ENCODE measurements around the gene GRHL3.

The GRHL3 gene

DNA sequence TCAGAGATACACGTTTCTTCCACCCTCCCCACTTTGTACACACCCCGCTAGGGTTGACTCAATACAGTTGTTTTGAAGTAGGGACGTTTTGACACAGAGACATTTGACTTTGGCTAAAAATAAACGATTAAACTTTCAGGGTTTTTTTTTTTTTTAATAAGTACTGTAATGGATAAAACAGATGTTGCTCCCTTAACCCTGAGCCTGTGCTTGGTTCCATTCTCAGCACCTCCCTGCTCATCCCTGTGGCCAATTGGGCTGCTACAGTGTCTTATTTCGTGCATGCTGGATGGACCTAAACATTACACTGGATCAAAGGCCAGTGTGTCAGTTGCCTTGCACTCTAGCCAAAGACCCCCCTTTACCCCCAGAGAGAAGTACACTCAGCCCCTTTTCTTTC, 16.9 kb downstream of the GRHL3 start:
- Histone ChIP-seq H3K36me3 (ENCODE audit: control insufficient read depth, low read depth, low read length) (no peaks in the 10 kb centered on the region), H3K27ac (ENCODE audit: low read length) (no peak overlapping the region), H3K9me3 (ENCODE audit: control insufficient read depth, low read depth, low read length) (no peaks in the 10 kb centered on the region), H3K4me3 (ENCODE audit: low read length) (no peak overlapping the region), H3K27me3 (ENCODE audit: control insufficient read depth, insufficient read depth, low read length) (no peaks in the 10 kb centered on the region), H3K9ac (ENCODE audit: low read length) (no peak overlapping the region), H3K4me1 (ENCODE audit: control insufficient read depth, low read depth, low read length) (peaks cover 14% of the 10 kb centered on the region)

DNA sequence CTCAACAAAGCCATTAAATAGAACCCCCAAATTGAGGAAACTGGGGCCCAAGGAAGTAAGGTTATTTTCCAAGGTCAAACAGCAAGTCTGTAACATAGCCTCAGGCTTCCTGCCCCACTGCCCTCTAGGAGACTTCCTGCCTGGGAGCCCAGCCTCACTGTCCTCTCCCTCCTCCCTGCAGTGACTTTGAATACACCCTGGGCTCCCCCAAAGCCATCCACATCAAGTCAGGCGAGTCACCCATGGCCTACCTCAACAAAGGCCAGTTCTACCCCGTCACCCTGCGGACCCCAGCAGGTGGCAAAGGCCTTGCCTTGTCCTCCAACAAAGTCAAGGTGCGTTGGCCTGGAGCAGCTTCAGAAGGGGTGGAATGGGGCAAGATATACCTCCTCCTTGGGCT, 18.3 kb downstream of the GRHL3 start:
- Histone ChIP-seq H3K9ac (ENCODE audit: low read length) (no peak overlapping the region), H3K27me3 (ENCODE audit: control insufficient read depth, insufficient read depth, low read length) (no peaks in the 10 kb centered on the region), H3K27ac (ENCODE audit: low read length) (no peak overlapping the region), H3K4me1 (ENCODE audit: control insufficient read depth, low read depth, low read length) (peaks cover 19% of the 10 kb centered on the region), H3K36me3 (ENCODE audit: control insufficient read depth, low read depth, low read length) (no peaks in the 10 kb centered on the region), H3K9me3 (ENCODE audit: control insufficient read depth, low read depth, low read length) (no peaks in the 10 kb centered on the region), H3K4me3 (ENCODE audit: low read length) (no peak overlapping the region)

- no peak overlapping the region for H3K4me3 ChIP-seq (ENCODE audit: low read length)
- H3K36me3 ChIP-seq (ENCODE audit: control insufficient read depth, low read depth, low read length), result no peaks in the 10 kb centered on the region
- H3K27ac ChIP-seq (ENCODE audit: low read length), result no peak overlapping the region
- peaks cover 19% of the 10 kb centered on the region for H3K4me1 ChIP-seq (ENCODE audit: control insufficient read depth, low read depth, low read length)
- no peaks in the 10 kb centered on the region for H3K27me3 ChIP-seq (ENCODE audit: control insufficient read depth, insufficient read depth, low read length)
- H3K9ac ChIP-seq (ENCODE audit: low read length), result no peak overlapping the region
- no peaks in the 10 kb centered on the region for H3K9me3 ChIP-seq (ENCODE audit: control insufficient read depth, low read depth, low read length)
Measured at GRCh38 chr1:24338447-24338846, 19.3 kb downstream of the GRHL3 start.

GRCh38 chr1:24339996-24340395, 20.8 kb downstream of the GRHL3 start:
- H3K27ac ChIP-seq (ENCODE audit: low read length), result no peak overlapping the region
- H3K4me1 ChIP-seq (ENCODE audit: control insufficient read depth, low read depth, low read length), result peaks cover 19% of the 10 kb centered on the region
- no peaks in the 10 kb centered on the region for H3K27me3 ChIP-seq (ENCODE audit: control insufficient read depth, insufficient read depth, low read length)
- H3K9ac ChIP-seq (ENCODE audit: low read length), result no peak overlapping the region
- no peaks in the 10 kb centered on the region for H3K9me3 ChIP-seq (ENCODE audit: control insufficient read depth, low read depth, low read length)
- no peak overlapping the region for H3K4me3 ChIP-seq (ENCODE audit: low read length)
- no peaks in the 10 kb centered on the region for H3K36me3 ChIP-seq (ENCODE audit: control insufficient read depth, low read depth, low read length)

- Histone ChIP-seq H3K36me3 (ENCODE audit: control insufficient read depth, low read depth, low read length) (no peaks in the 10 kb centered on the region), H3K9ac (ENCODE audit: low read length) (no peak overlapping the region), H3K4me3 (ENCODE audit: low read length) (no peak overlapping the region), H3K9me3 (ENCODE audit: control insufficient read depth, low read depth, low read length) (no peaks in the 10 kb centered on the region), H3K27ac (ENCODE audit: low read length) (no peak overlapping the region), H3K27me3 (ENCODE audit: control insufficient read depth, insufficient read depth, low read length) (no peaks in the 10 kb centered on the region), H3K4me1 (ENCODE audit: control insufficient read depth, low read depth, low read length) (peaks cover 19% of the 10 kb centered on the region)
Measured at GRCh38 chr1:24340770-24341169, 21.6 kb downstream of the GRHL3 start.

DNA sequence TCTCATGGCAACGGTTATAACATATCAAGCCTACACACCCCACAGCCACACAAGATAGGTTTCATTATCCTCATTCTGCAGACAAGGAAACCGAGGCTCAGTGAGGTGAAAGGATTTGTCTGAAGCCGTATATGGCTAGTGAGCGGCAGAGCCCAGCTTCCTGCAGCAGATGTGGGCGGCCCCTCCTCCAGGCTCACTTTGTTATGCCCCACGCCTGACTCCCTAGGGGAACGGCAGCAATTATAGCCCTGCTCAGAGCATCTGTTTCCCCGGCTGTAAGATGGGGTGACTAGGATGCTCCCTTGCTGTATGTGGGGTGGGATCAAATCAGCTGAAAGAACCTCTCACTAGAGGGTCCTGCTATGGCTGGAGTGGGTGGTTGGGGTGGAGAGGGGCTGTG, 22.1 kb downstream of the GRHL3 start:
- H3K4me1 ChIP-seq (ENCODE audit: control insufficient read depth, low read depth, low read length), result peaks cover 19% of the 10 kb centered on the region
- H3K36me3 ChIP-seq (ENCODE audit: control insufficient read depth, low read depth, low read length), result no peaks in the 10 kb centered on the region
- H3K9ac ChIP-seq (ENCODE audit: low read length), result no peak overlapping the region
- H3K27ac ChIP-seq (ENCODE audit: low read length), result no peak overlapping the region
- H3K9me3 ChIP-seq (ENCODE audit: control insufficient read depth, low read depth, low read length), result no peaks in the 10 kb centered on the region
- no peak overlapping the region for H3K4me3 ChIP-seq (ENCODE audit: low read length)
- H3K27me3 ChIP-seq (ENCODE audit: control insufficient read depth, insufficient read depth, low read length), result no peaks in the 10 kb centered on the region

GRCh38 chr1:24343412-24344089, 24.4 kb downstream of the GRHL3 start:
- H3K27me3 ChIP-seq (ENCODE audit: control insufficient read depth, insufficient read depth, low read length), result no peaks in the 10 kb centered on the region
- no peaks in the 10 kb centered on the region for H3K9me3 ChIP-seq (ENCODE audit: control insufficient read depth, low read depth, low read length)
- H3K9ac ChIP-seq (ENCODE audit: low read length), result no peak overlapping the region
- H3K36me3 ChIP-seq (ENCODE audit: control insufficient read depth, low read depth, low read length), result no peaks in the 10 kb centered on the region
- H3K4me3 ChIP-seq (ENCODE audit: low read length), result no peak overlapping the region
- H3K4me1 ChIP-seq (ENCODE audit: control insufficient read depth, low read depth, low read length), result peaks cover 12% of the 10 kb centered on the region
- H3K27ac ChIP-seq (ENCODE audit: low read length), result no peak overlapping the region

- H3K27ac ChIP-seq (ENCODE audit: low read length), result no peak overlapping the region
- no peaks in the 10 kb centered on the region for H3K36me3 ChIP-seq (ENCODE audit: control insufficient read depth, low read depth, low read length)
- H3K4me3 ChIP-seq (ENCODE audit: low read length), result no peak overlapping the region
- peaks cover 12% of the 10 kb centered on the region for H3K4me1 ChIP-seq (ENCODE audit: control insufficient read depth, low read depth, low read length)
- no peak overlapping the region for H3K9ac ChIP-seq (ENCODE audit: low read length)
- H3K9me3 ChIP-seq (ENCODE audit: control insufficient read depth, low read depth, low read length), result no peaks in the 10 kb centered on the region
- no peaks in the 10 kb centered on the region for H3K27me3 ChIP-seq (ENCODE audit: control insufficient read depth, insufficient read depth, low read length)
Measured at GRCh38 chr1:24344090-24344742, 25.1 kb downstream of the GRHL3 start.

GRCh38 chr1:24345334-24345733, 26.2 kb downstream of the GRHL3 start:
- Histone ChIP-seq H3K9me3 (ENCODE audit: control insufficient read depth, low read depth, low read length) (no peaks in the 10 kb centered on the region), H3K4me3 (ENCODE audit: low read length) (no peak overlapping the region), H3K27ac (ENCODE audit: low read length) (no peak overlapping the region), H3K9ac (ENCODE audit: low read length) (no peak overlapping the region), H3K36me3 (ENCODE audit: control insufficient read depth, low read depth, low read length) (no peaks in the 10 kb centered on the region), H3K4me1 (ENCODE audit: control insufficient read depth, low read depth, low read length) (peaks cover 11% of the 10 kb centered on the region), H3K27me3 (ENCODE audit: control insufficient read depth, insufficient read depth, low read length) (no peaks in the 10 kb centered on the region)

GRCh38 chr1:24347159-24347934, 28.2 kb downstream of the GRHL3 start:
- Histone ChIP-seq H3K27ac (ENCODE audit: low read length) (no peak overlapping the region), H3K4me3 (ENCODE audit: low read length) (no peak overlapping the region), H3K9ac (ENCODE audit: low read length) (no peak overlapping the region), H3K9me3 (ENCODE audit: control insufficient read depth, low read depth, low read length) (no peaks in the 10 kb centered on the region), H3K27me3 (ENCODE audit: control insufficient read depth, insufficient read depth, low read length) (no peaks in the 10 kb centered on the region), H3K36me3 (ENCODE audit: control insufficient read depth, low read depth, low read length) (no peaks in the 10 kb centered on the region), H3K4me1 (ENCODE audit: control insufficient read depth, low read depth, low read length) (no peaks in the 10 kb centered on the region)

DNA sequence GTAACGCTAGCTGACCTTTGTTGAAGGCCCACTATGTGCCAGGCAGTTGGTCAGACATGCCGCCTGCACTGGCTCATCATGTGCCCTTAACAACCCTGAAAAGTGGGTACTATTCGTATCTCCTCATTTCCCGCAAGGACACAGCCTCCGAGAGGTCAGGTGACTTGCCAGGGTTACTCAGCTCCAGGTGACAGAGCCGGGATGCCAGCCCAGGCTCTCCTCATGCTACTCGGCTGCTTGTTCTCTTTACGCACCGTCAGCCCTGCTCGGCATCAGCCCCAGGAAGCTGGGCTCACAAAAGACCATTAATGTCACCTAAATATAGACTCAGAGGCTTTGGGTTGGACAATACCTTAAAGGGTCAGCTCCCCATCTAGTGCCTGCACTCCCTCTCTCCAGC, 29.0 kb downstream of the GRHL3 start:
- H3K9me3 ChIP-seq (ENCODE audit: control insufficient read depth, low read depth, low read length), result no peaks in the 10 kb centered on the region
- no peaks in the 10 kb centered on the region for H3K4me1 ChIP-seq (ENCODE audit: control insufficient read depth, low read depth, low read length)
- H3K27me3 ChIP-seq (ENCODE audit: control insufficient read depth, insufficient read depth, low read length), result no peaks in the 10 kb centered on the region
- no peak overlapping the region for H3K9ac ChIP-seq (ENCODE audit: low read length)
- no peak overlapping the region for H3K4me3 ChIP-seq (ENCODE audit: low read length)
- no peak overlapping the region for H3K27ac ChIP-seq (ENCODE audit: low read length)
- H3K36me3 ChIP-seq (ENCODE audit: control insufficient read depth, low read depth, low read length), result no peaks in the 10 kb centered on the region
